Keratinocyte (primary cell): ENCODE data around the gene MTERF2. TPM values are rescaled to one million over a fixed set of nuclear protein-coding genes. Genes with fewer than 3 reads are reported as not detected.

Source experiments
- DNase-seq: peaks from one replicate; pipeline ENCODE4 v3.0.0-alpha.2; 2011; ENCODE audit warnings: low read depth, missing footprints, low spot score
- FAIRE-seq: peaks from 2 replicates; lab custom pipeline; 2011; peaks lifted over from hg19 to GRCh38; lab: Jason Lieb, UNC
- H2AFZ ChIP-seq: 2 replicates; pipeline ENCODE4 v1.6.0; 2012; ENCODE audit warnings: low read length, control low read depth, inconsistent platforms; ENCODE audit not compliant: control insufficient read depth
- H3K27ac ChIP-seq: 2 replicates; pipeline ENCODE4 v1.5.1; 2011; ENCODE audit warnings: low read length; ENCODE audit not compliant: control insufficient read depth, insufficient read depth
- H3K27me3 ChIP-seq: 3 replicates; pipeline ENCODE4 v1.6.0; 2011; ENCODE audit warnings: low read length; ENCODE audit not compliant: control insufficient read depth, insufficient read depth; ENCODE audit errors: extremely low read depth
- H3K36me3 ChIP-seq, 2 experiments: 2 replicates in 1 of 2; 3 replicates in 1 of 2; pipeline ENCODE4 v1.5.1; 2011; ENCODE audit warnings: low read length in 2 of 2, mild to moderate bottlenecking in 1 of 2; ENCODE audit not compliant: control insufficient read depth in 2 of 2, insufficient read depth in 2 of 2; ENCODE audit errors: extremely low read depth in 1 of 2
- H3K4me1 ChIP-seq: 3 replicates; pipeline ENCODE4 v1.5.1; 2011; ENCODE audit warnings: low read length; ENCODE audit not compliant: control insufficient read depth, insufficient read depth; ENCODE audit errors: extremely low read depth
- H3K4me2 ChIP-seq: 3 replicates; pipeline ENCODE4 v1.6.0; 2011; ENCODE audit warnings: low read depth, low read length; ENCODE audit not compliant: control insufficient read depth, insufficient read depth; ENCODE audit errors: extremely low read depth
- H3K4me3 ChIP-seq, 3 experiments: fragments of 200-600 bp in 1 of 3; sonication (generic) in 1 of 3; 2 replicates in 2 of 3; 3 replicates in 1 of 3; pipeline ENCODE4 v1.5.1; 2011 to 2016; ENCODE audit warnings: low read length in 3 of 3, mild to moderate bottlenecking in 3 of 3, control low read depth in 2 of 3, inconsistent platforms in 1 of 3, low read depth in 1 of 3, mixed read lengths in 1 of 3, mixed run types in 1 of 3, moderate library complexity in 1 of 3; ENCODE audit not compliant: control insufficient read depth in 2 of 3, insufficient read depth in 2 of 3; ENCODE audit errors: extremely low read depth in 1 of 3
- H3K79me2 ChIP-seq: 2 replicates; pipeline ENCODE4 v1.6.0; 2012; ENCODE audit warnings: low read length; ENCODE audit not compliant: control insufficient read depth, insufficient read depth
- H3K9ac ChIP-seq: 3 replicates; pipeline ENCODE4 v1.6.0; 2011; ENCODE audit warnings: low read length; ENCODE audit not compliant: control insufficient read depth, insufficient read depth; ENCODE audit errors: extremely low read depth
- H3K9me1 ChIP-seq: 3 replicates; pipeline ENCODE4 v1.6.0; 2011; ENCODE audit warnings: low read length; ENCODE audit not compliant: control insufficient read depth, insufficient read depth; ENCODE audit errors: extremely low read depth
- H3K9me3 ChIP-seq: 2 replicates; pipeline ENCODE4 v1.5.1; 2012; ENCODE audit warnings: low read depth, low read length; ENCODE audit not compliant: control insufficient read depth
- H4K20me1 ChIP-seq: 3 replicates; pipeline ENCODE4 v1.6.0; 2011; ENCODE audit warnings: low read length; ENCODE audit not compliant: control insufficient read depth, insufficient read depth; ENCODE audit errors: extremely low read depth
- EZH2 ChIP-seq: IDR thresholded peaks from one replicate; pipeline ENCODE4 v1.6.1; 2012; ENCODE audit warnings: inconsistent platforms, mild to moderate bottlenecking, low read length, moderate library complexity
- dilution Hi-C: fragments of 300-500 bp; cut with MboI; formaldehyde crosslinking; loops from one replicate; pipeline ENCODE4 v1.7.0; 2020; ENCODE audit warnings: low sequenced_read_pairs; ENCODE audit not compliant: extremely low pct_ligation_motif_present
- polyA plus RNA-seq, 5 experiments: library from polyadenylated mRNA; depleted of rRNA in 3 of 5; stranded (reverse) in 3 of 5; stranded (forward) in 1 of 5; unstranded in 1 of 5; fragments of >200 nt; gene quantifications; 1 replicate in 1 of 5; 2 replicates in 3 of 5; 3 replicates in 1 of 5; pipeline versions ENCODE4 v1.2.1 to v1.2.3, GENCODE V29; 2011 to 2012; ENCODE audit warnings: missing spikeins in 2 of 5, low read depth in 1 of 5, low replicate concordance in 1 of 5
- TF ChIP-seq, protein P1 (sequence below), 3 experiments: IDR thresholded peaks in 1 of 3; conservative IDR thresholded peaks in 1 of 3; optimal IDR thresholded peaks in 1 of 3; 2 replicates in 2 of 3; 3 replicates in 1 of 3; pipeline versions ENCODE3 to v1.5.1; 2011; ENCODE audit warnings: low read length in 3 of 3, mild to moderate bottlenecking in 3 of 3, moderate library complexity in 2 of 3, control low read depth in 1 of 3, inconsistent platforms in 1 of 3; ENCODE audit not compliant: insufficient read depth in 2 of 3; ENCODE audit errors: extremely low read depth in 1 of 3

MTERF2 gene
- polyA plus RNA-seq, 1 donor (not counting 4 experiments of a cell fraction or from before 2014, with no cell fraction given), result 9.6 TPM

DNA sequence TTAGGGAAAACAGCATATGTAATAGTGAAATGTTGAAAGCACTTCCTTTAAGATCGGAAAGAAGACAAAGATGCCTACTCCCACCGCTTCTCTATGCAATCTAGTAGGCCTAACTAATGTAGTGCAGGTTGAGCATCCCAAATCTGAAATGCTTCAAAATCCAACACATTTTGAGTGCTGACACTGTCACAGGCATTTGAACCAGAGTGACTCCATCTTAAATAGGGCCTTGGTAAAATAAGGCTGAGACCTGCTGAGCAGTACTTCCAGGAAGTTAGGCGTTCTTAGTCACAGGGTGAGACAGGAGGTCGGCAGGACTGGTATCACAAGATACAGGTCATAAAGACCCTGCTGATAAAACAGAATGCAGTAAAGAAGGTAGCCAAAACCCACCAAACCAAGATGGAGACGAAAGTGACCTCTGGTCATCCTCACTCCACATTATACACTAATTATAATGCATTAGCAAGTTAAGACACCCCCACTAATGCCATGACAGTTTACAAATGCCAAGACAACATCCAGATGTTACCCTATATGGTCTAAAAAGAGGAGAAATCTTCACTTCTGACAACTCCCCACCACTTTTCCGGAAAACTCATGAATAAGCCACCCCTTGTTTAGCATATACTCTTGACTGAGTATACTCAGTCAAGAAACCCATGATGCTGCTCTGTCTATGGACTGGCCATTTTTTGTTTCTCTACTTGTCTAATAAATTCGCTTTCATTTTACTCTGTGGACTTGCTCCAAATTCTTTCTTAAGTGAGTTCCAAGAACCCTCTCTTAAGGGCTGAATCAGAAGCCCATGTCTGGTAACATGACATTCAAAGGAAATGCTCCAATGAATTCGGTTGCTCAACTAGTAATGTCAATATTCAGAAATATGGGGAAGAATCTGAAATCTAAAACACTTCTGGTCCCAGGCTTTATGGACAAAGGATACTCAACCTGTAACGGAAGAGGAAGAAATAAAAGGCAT, 47.1 kb upstream of the MTERF2 start:
- no peak overlapping the region for H3K27ac ChIP-seq
- dilution Hi-C loops, result no loop called here
- no peak overlapping the region for H3K4me2 ChIP-seq
- H3K9me1 ChIP-seq, result no peaks in the 10 kb centered on the region
- DNase-seq (no peak), FAIRE-seq (no peak)
- no peaks in the 10 kb centered on the region for H3K79me2 ChIP-seq
- H3K4me1 ChIP-seq, result no peaks in the 10 kb centered on the region
- no peak overlapping the region for H3K9ac ChIP-seq
- no peaks in the 10 kb centered on the region for H4K20me1 ChIP-seq
- TF ChIP-seq, protein P1, sequence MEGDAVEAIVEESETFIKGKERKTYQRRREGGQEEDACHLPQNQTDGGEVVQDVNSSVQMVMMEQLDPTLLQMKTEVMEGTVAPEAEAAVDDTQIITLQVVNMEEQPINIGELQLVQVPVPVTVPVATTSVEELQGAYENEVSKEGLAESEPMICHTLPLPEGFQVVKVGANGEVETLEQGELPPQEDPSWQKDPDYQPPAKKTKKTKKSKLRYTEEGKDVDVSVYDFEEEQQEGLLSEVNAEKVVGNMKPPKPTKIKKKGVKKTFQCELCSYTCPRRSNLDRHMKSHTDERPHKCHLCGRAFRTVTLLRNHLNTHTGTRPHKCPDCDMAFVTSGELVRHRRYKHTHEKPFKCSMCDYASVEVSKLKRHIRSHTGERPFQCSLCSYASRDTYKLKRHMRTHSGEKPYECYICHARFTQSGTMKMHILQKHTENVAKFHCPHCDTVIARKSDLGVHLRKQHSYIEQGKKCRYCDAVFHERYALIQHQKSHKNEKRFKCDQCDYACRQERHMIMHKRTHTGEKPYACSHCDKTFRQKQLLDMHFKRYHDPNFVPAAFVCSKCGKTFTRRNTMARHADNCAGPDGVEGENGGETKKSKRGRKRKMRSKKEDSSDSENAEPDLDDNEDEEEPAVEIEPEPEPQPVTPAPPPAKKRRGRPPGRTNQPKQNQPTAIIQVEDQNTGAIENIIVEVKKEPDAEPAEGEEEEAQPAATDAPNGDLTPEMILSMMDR (optimal IDR thresholded peaks at IDR 0.05 in 1 of 3, IDR thresholded peaks at IDR 0.05 in 1 of 3, conservative IDR thresholded peaks at IDR 0.05 in 1 of 3; ENCODE audit: extremely low read depth in 1 of 3, insufficient read depth in 2 of 3, low read length in 3 of 3), result no peak
- no peak for TF ChIP-seq EZH2
- no peaks in the 10 kb centered on the region for H3K9me3 ChIP-seq
- no peak overlapping the region for H2AFZ ChIP-seq
- no peaks in the 10 kb centered on the region for H3K36me3 ChIP-seq
- H3K4me3 ChIP-seq, result no peak overlapping the region
- H3K27me3 ChIP-seq, result no peaks in the 10 kb centered on the region

DNA sequence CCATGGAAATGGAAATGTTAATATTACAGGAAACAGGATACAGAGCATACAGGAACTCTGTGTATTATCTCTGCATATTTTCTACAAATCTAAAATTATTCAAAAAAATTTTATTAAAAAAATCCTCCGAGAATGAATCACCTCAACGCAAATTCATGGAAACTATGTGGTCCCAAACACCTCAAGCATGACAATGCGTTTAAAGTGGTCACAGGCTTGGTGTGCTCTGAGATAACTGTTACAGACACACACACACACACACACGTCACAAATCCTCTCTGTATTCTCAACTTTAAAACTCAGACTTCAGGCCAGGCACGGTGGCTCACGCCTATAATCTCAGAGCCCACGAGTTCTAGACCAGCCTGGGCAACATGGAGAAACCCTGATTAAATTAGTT, 45.3 kb upstream of the MTERF2 start:
- dilution Hi-C loops, result no loop called here
- Histone ChIP-seq H3K9ac (no peak overlapping the region), H3K4me3 (no peak overlapping the region), H3K27ac (no peak overlapping the region), H3K9me1 (no peaks in the 10 kb centered on the region), H3K4me1 (peaks cover 7% of the 10 kb centered on the region), H3K36me3 (no peaks in the 10 kb centered on the region), H4K20me1 (no peaks in the 10 kb centered on the region), H3K27me3 (no peaks in the 10 kb centered on the region), H3K9me3 (no peaks in the 10 kb centered on the region), H2AFZ (no peak overlapping the region), H3K4me2 (no peak overlapping the region), H3K79me2 (no peaks in the 10 kb centered on the region)
- DNase-seq, result no peak
- FAIRE-seq, result no peak
- no peak for TF ChIP-seq EZH2
- TF ChIP-seq, protein P1 (optimal IDR thresholded peaks at IDR 0.05 in 1 of 3, IDR thresholded peaks at IDR 0.05 in 1 of 3, conservative IDR thresholded peaks at IDR 0.05 in 1 of 3; ENCODE audit: extremely low read depth in 1 of 3, insufficient read depth in 2 of 3, low read length in 3 of 3), result no peak
